ENCODE results near the gene HDGF. TPM values are rescaled to one million over a fixed set of nuclear protein-coding genes. Genes with fewer than 3 reads are reported as not detected.
A peak's percentile ranks its signal among the peaks of the same experiment; 100 is the strongest.

Gene HDGF
- total RNA-seq, 1 donor from 2014 or later: 63.6 TPM

DNA sequence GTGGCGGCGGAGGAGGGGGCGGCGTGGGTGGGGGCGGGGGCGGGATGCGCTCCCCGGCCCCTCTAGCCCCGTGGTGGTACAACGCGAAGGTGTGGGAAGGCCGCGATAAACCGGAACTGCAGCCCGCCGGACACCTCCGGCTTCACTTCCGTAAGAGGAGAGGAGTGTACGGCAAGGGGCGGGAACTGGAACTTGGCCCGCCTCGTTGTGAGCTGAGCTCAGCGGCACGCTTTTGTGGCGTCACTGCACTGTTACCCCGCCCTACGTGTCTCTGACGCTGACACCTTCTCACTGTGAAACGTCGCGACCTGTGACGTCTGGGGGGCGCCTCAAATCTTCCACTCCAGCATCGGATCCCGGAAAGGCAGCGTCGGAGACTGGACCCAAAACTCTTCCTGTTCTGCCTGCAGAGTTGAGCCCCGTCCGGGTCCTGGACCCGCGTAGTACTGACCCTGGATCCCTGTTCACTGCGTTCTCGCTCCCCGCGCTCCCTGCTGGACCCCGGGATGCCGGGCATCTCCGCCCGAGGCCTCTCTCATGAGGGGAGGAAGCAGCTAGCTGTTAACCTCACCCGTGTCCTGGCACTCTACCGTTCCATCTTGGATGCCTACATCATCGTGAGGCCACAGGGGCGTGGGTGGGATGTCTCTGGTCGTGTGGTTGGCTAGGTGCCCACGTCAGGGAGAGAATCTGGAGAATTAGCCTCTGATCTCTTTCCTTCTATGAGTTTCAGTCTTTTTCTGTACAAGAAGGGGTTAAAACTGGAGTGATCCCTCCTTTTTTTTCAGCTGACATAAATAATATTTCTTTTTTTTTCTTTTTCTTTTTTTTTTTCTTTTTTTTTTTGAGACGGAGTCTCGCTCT lies 22.6 kb downstream of the HDGF start, which contains the start of gene ISG20L2:
ISG20L2 (minus strand) TSS at position 168 of the 864 bp plus-strand sequence. CDS start 1,114 bp downstream, outside the sequence.
- FAIRE-seq (no peak), DNase-seq (ENCODE audit: low spot score in 2 of 2) (peak; percentile 84 to 94)

DNA sequence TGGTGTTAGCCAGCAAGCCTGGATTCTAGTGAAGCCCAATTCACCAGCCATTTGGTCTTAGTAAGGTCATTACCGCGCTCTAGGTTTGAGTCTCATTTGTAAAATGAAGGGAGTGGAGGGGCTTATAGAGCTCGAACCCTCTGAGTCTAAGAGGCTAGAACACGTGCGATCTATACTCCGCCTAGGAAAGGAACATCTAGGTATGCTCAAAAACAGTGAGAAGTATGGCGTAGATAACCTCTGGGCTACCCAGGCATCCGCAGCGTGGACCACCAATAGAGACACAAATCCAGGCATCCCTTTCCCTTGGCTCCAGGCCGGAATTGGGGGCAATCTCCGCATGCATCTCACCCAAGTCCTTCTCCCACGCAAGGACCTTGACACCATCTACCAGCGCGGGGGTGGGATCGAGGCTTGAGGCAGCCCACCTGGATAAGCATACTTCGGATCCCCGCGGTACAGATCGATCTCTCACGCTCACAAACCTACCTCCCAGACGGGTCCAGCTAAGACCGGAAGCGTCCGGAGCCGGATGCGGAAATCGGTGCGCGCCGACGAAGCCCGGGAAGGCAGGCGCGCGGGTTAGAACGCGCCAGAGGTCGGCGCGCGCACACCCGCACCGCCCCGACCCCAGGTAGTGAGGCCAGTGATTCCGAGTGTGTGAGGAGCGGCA lies 23.4 kb downstream of the HDGF start, which contains the start of gene METTL25B:
METTL25B (plus strand) TSS at position 544 of the 673 bp plus-strand sequence. CDS start 636 bp downstream, outside the sequence.
- FAIRE-seq: no peak
- DNase-seq (ENCODE audit: low spot score in 2 of 2): peak in 1 of 2 donors; percentile 72

DNA sequence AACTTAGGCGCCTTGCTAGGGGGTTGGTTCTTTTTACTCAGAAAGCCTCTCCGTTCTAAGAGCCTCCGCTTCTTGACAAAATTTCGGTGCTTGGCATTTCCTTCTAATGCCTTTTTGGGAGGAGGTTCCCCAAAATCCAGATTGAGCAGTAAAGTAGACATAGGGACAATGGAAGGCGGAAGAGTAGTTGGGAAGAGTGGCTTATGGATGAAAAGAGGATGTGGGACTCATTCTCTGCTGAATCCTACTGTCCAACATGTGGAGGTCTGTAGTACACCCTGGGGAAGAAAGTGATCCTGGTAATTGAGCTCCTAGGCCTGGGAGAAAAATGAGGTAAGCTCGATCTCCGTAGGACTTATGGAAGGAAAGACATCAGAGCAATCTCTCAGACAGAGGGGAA lies 24.0 kb downstream of the HDGF start:
- DNase-seq (ENCODE audit: low spot score in 2 of 2): no peak
- no peak for FAIRE-seq

DNA sequence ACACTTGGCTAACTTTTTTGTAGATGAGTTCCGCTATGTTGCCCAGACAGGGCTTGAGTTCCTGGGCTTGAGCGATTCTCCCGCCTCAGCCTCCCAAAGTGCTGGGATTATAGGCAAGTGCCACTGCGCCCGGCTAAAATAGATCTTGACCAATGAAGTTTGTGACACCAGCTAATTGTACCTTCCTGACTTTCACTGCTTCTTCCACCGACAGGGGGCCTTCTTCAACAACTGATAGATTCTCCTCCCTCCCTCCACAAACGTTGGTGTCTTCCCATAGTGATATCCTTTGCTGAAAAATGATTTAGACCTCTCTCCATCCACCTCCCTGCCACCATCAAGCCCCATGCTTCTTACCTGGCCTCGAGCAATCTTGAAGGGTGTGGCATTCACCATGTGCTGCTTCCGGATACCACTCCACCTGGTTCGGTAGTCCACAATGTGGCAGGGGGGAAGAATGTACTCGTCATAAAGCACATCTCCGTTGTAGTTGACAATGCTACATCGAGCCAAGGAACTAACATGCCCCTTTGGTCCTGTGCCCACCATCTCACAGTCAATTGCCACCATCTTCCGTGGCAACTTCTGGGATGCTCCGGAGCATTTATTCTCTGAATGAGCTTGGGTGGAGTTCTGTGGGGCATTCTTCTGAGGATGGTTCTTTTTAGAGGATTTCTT lies 24.8 kb downstream of the HDGF start:
- DNase-seq (ENCODE audit: low spot score in 2 of 2) (peak in 1 of 2 donors; percentile 58), FAIRE-seq (no peak)

DNA sequence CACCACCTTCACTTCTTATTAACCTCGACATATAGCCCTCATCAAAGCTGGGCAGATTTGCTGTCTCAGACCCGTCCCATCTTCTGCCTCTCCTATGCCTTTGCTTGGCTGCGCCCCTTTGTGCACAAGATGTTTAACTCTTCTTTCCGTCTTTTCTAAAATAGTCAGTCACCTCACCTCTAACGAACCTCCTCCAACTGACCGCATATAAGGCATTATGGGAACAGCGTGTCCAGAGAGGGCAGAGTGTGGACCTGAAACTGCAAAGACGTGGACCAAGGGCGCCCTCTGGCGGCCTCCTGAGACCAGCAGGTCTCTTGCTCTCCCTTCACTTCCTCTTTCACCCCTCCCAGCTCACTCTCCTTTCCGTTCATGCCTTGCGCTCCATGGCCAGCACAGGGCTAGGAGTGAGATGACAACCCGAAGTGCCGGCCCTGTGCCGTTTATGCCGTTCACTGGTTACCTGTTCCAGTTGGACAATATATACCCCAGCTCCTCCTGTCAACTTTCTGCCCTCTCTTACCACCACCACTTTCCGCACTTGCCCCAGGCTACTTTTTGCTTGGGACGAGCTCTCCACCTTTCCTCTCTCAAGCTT lies 25.7 kb downstream of the HDGF start:
- no peak for FAIRE-seq
- DNase-seq (ENCODE audit: low spot score in 2 of 2): peak; percentile 77 to 80

DNA sequence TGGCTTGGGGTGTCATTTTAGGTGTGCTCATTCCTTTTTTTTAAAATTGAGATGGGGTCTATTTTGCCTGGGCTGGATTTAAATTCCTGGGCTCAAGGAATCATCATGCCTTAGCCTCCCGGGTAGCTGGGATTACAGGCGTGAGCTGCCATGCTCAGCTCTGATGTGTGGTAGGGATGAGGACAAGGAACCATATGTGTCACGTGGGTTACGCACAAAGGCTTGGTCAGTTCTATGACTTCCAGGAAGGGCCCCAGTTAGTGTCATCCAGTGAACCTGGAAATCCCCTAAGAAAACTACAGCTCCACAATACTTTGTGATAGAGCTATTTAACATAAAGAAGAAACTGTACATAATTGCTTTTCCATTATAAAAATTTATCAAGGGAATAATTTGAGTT lies 29.9 kb downstream of the HDGF start:
- DNase-seq (ENCODE audit: low spot score in 2 of 2): no peak

DNA sequence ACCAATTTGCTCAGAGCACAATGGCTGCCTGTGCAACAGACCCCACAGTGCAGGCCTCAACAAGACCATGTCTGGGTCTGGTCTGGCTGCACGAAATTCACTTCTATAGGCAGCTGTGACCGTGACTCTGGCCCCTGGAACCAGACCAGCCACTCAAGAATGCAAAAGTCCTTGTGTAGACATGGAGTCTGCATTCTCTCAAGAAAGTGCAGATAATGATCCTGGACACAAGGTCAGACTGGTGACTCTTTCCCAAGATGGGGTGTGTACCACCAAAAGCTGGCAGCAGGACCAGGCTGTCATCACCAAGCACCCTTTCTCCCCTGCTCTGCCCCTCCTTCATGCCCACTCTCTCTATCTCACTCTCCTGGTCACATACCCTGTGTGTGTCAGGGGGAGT lies 30.3 kb downstream of the HDGF start:
- DNase-seq (ENCODE audit: low spot score in 2 of 2) (no peak), FAIRE-seq (no peak)

More for the DNA sequence above, 29.9 kb downstream of the HDGF start:
- no peak for FAIRE-seq

DNA sequence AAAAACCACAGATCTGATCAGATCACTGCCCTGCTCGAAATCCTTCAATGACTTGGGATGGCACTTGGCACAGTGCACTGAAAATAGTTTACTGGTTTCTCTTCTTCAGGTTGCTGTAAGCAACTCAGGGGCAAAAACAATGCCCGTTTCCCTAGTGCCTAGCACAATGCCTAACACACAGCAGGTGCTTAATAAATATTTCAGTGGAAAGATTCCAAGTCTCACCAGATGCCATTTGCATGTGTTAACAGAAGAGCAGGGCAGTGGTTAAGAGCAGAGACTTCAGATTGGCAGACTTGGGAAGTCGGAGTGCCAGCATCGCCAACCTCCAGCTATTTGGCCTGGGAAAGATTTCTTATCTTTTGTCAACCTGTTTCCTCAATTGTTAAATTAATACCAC lies 34.1 kb downstream of the HDGF start:
- no peak for FAIRE-seq
- no peak for DNase-seq (ENCODE audit: low spot score in 2 of 2)

DNA sequence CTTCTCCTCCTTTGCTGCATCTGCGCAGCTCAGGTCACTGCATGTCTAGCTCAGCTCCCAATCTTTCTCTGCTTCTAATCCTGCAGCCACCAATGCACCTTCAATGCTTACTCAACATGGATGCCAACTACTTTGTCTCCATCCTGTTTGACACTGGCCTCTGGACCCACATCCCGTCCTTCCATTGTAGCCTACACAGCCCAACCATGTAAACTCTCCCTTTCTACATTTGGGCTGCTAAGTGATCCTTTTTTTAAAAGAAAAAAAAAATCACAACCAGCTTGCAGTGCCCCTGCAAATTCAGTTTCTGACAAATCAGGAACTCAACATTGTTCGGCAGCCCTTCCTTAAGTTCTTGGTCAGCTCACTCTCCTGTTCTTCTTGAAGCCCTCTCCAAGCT lies 36.6 kb downstream of the HDGF start:
- FAIRE-seq (no peak), DNase-seq (ENCODE audit: low spot score in 2 of 2) (no peak)

DNA sequence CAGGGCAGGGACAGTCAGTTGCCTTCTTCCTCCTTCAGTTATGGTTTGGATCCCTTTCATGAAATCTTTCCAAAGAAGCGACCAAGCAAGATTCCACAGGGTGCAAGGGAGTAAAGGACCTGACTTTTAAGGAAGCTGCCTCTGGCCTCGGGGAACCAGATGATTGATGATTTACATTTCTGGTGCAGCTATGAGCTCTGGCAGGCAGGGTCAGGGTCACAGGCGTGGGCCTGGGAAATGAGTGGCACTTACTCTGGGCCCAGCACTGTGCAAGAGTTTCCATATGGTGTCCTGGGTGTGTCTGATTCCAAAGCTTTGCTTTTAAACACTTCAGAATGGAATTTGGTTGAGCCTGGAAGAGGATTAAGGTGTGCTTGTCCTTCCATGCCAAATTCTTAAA lies 38.8 kb downstream of the HDGF start:
- no peak for DNase-seq (ENCODE audit: low spot score in 2 of 2)
- FAIRE-seq: no peak

DNA sequence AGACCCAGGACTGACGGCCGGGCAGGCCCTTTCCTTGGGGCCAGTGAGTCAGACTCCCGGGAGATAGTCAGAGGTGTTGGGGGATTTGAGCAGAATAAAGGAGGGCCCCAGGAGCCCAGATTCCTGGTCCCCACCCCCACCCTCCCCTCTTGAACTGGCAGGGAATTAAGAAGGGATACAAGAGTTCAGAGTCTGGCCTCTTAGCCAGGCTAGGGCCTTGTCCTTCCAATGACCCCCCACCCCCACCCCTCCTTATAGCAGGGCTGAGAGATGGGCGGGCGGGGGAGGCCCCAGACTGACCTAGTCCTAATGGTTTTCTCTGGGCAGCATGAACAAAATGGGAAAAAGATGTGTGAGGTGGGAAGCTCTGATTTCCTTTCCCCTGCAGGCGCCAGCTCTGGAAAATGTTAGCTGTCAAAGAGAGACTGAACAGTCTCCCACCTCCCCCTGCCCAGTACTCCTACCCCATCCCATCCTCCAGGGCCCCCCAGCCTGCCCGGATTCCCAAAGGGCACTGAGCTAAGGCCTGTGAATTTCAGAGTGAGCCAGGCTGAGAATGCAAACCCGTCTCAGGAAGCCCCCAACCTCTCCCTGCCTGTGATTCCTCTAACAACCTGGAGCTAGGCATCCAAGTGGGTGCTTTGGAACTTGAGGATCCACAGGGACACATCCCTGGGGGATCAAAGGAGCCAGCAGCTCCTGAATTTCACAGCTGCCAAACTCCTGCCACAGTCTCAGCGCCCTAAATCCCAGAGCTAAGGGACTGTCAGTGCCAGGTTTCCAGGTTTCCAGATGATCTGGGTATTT lies 40.3 kb downstream of the HDGF start:
- FAIRE-seq (no peak), DNase-seq (ENCODE audit: low spot score in 2 of 2) (no peak)

DNA sequence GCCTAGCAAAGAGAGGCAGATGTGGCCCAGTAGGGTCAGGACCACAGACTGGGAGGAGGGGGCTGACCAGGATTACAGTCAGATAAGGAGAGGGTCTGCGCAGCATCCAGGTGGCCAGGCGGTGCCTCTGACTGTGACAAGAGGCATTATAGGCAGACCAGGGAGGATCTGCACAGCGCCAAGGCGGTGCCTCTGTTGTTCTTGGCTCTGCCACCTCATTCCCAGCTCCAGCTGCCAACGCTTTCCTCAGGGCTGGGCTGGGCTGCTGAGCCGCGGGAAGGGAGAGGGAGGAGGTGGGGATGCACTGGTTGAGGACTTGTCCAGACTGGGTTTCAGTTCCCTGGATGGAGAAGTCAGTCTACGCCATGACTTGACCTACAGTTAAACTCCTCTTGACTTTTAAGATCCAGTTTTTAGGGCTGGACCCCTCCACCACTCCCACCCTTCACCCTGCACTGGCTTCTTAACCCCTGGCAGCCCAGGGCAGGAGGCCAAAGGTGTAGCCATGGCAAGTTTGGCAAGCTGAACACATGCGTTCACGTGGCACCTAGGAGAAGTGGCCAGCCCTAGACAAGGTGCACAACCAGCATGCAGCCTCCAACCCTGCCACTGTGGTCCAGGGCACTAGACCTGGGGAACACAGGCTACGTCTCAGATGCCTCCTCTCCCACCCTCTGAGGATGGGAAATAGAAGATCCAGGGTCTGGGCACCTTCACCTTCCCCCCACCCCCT lies 41.6 kb downstream of the HDGF start:
- FAIRE-seq (no peak), DNase-seq (ENCODE audit: low spot score in 2 of 2) (peak in 1 of 2 donors; percentile 62)

DNA sequence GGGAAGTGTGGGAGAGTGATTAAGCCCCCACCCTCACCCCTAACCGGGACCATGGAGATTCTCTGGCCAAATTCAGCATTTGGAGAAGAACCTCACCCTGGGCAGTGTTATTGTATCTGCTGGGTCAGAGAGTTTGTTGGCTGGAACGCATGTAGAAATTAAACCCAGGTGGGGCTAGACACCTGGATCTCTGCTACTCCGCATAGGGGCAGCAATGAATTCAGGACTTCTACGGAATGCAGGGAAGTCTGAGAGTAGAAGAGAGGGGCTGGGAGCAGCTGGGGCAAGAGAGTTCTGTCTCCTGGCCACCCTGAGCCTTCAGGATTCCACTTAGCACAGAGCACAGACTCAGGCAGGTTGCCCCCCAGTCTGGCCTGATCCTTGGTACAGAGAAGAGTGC lies 42.4 kb downstream of the HDGF start:
- DNase-seq (ENCODE audit: low spot score in 2 of 2): no peak
- no peak for FAIRE-seq

DNA sequence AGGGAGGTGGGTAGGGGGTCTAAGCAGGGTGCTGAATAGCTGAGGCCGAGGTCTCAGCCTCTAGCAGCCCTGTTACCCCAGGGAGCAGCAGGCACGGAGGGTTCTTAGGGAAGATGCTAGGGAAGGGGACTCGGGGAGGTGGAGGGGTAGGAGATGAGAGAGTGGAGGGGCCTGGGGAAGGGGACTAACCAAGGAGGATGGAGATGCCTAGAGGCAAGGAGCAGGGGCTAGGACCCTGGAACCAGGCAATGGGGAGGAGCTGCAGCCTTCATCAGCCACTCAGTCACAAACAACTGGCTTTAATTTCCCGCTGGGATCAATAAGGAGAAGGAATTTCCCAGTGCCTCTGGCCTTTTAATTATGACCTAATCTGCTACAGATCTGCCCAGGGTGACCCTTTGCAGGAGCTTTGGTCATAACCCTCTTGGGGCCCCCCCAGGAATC lies 43.2 kb downstream of the HDGF start:
- FAIRE-seq (no peak), DNase-seq (ENCODE audit: low spot score in 2 of 2) (no peak)

DNA sequence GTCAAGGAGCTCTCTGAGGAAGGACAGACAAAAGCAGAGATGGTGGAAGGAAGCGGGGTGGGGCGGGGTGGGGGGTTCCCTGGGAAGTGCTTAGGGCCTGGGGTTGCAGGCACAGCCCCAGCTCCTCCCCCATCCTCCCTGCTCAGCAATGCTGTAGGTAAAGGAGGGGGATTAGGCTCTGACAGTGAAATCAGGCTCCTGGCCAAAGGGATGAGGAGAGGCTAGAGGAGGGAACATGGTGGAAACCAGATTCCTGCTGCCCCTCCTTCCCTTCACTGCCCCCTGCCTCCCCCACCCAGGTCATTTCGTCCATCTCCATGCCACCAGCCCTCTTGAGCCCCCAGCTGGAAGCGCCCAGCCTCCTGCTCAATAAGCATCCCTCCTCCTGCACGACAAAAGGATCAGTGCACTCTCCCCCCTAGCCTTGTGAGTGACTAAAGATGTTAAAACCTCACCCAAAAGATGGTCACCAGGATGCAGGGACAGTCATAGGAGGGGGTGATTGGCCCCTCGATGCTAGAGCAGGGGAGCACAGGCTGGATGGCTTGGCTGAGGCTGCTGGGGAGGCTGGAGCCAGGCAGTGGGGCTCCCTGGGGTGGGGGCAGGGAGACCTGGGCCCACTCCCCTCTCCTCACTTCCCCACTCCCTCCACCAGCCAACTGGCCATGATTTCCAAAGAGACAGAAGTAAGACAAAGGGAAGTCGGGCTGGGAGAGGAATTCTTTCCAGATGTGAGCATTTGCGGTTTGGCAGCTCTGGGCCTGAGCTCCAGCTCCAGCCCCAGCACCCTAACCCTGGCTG lies 43.9 kb downstream of the HDGF start:
- DNase-seq (ENCODE audit: low spot score in 2 of 2) (no peak), FAIRE-seq (no peak)

DNA sequence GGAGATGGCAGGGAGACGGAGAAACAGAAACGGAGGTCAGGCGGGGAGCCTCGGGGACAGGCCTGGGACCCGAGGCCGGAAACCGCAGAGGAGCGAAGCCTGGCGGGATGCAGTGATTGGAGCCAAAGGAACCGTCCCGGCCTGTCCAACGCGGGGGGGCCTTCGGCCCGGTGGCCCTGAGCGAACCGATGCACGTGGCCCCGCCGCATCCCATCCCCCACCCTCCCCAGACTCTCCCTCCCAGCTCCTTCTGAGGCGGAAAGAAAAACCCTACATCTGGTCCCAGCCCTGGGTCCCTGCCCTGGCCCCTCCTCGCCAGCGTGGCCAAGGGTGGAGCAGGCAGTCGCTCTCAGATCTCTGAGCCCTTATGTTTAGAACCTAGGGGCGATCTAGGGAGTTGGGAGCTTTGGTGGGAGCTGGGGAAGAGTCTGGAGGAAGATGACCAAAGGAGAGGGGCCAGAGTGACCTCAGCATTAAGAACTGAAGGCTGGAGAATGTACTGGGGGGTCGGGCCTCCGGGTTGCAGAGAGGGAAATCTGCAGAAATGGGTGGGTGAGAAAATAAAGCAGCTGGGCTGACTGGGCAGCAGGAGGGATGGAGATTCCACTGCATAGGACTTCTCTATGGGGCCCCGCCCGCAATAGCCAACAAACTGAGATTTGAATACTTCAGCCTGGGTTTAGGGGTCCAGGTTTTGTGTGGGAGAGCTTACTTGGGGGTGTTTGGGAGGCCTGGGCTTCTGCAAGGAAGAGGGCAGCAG lies 44.6 kb downstream of the HDGF start:
- DNase-seq (ENCODE audit: low spot score in 2 of 2): peak in 1 of 2 donors; percentile 56
- no peak for FAIRE-seq

DNA sequence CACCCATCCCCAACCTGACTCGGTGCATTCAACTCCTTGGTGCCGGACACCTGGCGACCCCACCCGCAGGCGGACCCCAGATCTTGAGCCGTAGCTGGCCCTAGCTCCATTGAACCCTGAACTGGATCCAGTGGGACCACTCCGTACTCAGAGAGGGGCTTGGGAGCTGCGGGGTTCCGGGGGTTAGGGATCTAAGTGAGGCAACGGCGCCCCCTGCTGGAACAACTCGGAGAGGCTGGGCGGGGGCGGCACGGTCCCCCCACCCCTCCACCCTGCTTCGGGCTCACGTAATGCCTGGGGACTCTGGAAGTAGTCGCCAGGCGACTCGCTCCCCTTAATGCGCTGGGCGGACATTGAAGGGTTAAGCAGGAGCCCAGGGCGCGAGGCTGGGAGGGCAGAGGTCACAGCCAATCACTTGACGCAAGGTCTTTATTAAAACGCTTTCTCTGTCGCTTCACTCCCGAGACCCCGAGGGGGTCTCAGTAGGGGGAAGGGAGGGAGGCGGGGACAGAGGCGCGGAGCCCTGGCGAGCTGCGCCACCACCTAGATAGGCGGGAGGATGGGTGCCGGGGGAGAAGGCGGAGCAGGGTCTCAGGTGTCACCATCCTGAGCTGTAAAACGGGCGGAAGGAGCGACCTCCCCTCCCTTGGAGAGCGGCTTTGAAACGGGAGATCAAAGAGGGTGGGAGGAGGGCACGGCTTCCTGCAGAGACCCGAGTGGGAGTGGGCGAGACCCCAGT lies 45.4 kb downstream of the HDGF start:
- DNase-seq (ENCODE audit: low spot score in 2 of 2) (peak in 1 of 2 donors; percentile 83), FAIRE-seq (no peak)

Measured in frontal cortex (tissue), 4 donors.